ENCODE results near the gene DMAC1.
A peak's percentile ranks its signal among the peaks of the same experiment; 100 is the strongest.

The DMAC1 gene

DNA sequence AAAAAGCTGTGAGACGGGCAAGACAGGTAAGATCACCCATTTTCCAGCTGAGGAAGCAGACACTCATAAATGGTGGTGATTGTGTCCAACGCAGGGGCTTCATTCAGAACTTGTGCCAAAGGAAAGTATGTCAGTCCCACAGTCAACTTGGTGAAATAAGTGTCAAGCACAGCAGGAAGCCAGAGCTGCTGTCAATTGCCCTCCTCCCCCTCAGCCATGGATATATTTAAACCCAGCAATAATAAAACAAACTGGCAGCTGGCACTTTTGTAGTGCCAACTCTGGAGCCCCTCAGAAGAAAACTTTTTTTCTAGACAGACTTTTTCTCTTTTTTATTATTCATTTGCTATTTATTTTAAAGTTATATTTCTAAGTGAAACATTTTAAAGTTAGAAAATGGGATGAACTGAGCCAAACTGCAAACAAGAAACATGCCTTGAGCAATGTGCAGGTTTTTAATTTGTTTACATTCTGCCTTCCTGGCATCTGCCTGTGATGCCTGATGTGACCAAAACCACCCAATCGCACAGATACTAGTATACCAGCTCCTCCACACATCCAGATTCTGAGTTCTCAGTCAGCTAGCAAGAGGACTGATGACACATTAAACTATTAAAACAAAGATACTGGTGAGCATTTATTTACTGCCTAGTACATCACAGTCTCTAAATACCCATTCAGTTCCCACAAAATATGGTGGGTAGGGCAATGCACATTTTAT lies 17.0 kb downstream of the DMAC1 start:
- DNase-seq, result no peak

GRCh38 chr9:7780261-7780988 lies 19.2 kb downstream of the DMAC1 start:
- no peak for DNase-seq

- DNase-seq, result no peak
Measured at GRCh38 chr9:7778851-7779600, 20.6 kb downstream of the DMAC1 start.

GRCh38 chr9:7777771-7778170 lies 21.8 kb downstream of the DMAC1 start:
- peak; percentile 59 to 81 for DNase-seq

- no peak for DNase-seq
Measured at GRCh38 chr9:7770111-7770510, 29.5 kb downstream of the DMAC1 start.

- no peak for DNase-seq
Measured at GRCh38 chr9:7762600-7762999, 37.0 kb downstream of the DMAC1 start.

- DNase-seq, result no peak
Measured at GRCh38 chr9:7760014-7760415, 39.6 kb downstream of the DMAC1 start.

GRCh38 chr9:7756088-7756487 lies 43.5 kb downstream of the DMAC1 start:
- no peak for DNase-seq

- DNase-seq, result no peak
Measured at GRCh38 chr9:7752481-7752880, 47.1 kb downstream of the DMAC1 start.
